BE2C (cell line): ENCODE measurements around the gene PCA3.
"Not testable (repeated sequence)": the region's sequence is repeated elsewhere in the genome, so short reads cannot be mapped to it uniquely, and the experiment has no call there.

ENCODE experiments used
- DNase-seq: peaks from one replicate; pipeline ENCODE4 v3.0.0-alpha.2; 2020
- H3K27me3 ChIP-seq: fragments of 250-450 bp; sonication (Bioruptor Pico); 2 replicates; pipeline ENCODE4 v1.5.1; 2020; ENCODE audit warnings: mild to moderate bottlenecking
- H3K36me3 ChIP-seq: fragments of 250-450 bp; sonication (Bioruptor Pico); 2 replicates; pipeline ENCODE4 v1.5.1; 2020; ENCODE audit warnings: mild to moderate bottlenecking
- H3K4me1 ChIP-seq: fragments of 250-450 bp; sonication (Bioruptor Pico); 2 replicates; pipeline ENCODE4 v1.5.1; 2020
- H3K4me3 ChIP-seq: 2 replicates; pipeline ENCODE4 v1.5.1; 2011; ENCODE audit warnings: low read depth, low read length
- H3K9me3 ChIP-seq: fragments of 250-450 bp; sonication (Bioruptor Pico); 2 replicates; pipeline ENCODE4 v1.5.1; 2020
- TF ChIP-seq, protein P1 (sequence below): IDR thresholded peaks from 2 replicates; pipeline ENCODE4 v1.5.1; 2012; ENCODE audit warnings: mild to moderate bottlenecking, low read depth, low read length

Gene PCA3

DNA sequence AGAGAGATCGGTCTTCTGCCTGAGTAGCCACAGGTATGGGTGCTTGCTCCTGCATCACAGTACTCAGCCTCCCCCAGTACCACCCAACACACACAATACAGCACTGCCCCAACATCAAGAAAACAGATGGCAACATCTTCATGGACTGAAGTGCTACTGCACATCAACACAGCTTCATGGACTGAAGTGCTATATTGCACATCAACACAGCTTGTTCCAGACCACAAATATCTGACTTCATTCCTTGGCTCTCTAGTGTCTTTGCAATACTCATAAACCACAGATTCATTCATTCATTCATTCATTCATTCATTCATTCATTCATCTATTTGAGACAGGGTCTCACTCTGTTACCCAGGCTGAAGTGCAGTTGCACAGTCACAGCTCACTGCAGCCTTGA lies 31.1 kb upstream of the PCA3 start:
- TF ChIP-seq, protein P1, sequence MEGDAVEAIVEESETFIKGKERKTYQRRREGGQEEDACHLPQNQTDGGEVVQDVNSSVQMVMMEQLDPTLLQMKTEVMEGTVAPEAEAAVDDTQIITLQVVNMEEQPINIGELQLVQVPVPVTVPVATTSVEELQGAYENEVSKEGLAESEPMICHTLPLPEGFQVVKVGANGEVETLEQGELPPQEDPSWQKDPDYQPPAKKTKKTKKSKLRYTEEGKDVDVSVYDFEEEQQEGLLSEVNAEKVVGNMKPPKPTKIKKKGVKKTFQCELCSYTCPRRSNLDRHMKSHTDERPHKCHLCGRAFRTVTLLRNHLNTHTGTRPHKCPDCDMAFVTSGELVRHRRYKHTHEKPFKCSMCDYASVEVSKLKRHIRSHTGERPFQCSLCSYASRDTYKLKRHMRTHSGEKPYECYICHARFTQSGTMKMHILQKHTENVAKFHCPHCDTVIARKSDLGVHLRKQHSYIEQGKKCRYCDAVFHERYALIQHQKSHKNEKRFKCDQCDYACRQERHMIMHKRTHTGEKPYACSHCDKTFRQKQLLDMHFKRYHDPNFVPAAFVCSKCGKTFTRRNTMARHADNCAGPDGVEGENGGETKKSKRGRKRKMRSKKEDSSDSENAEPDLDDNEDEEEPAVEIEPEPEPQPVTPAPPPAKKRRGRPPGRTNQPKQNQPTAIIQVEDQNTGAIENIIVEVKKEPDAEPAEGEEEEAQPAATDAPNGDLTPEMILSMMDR = no peak
- no peak for DNase-seq
- Histone ChIP-seq H3K27me3 (no peaks in the 10 kb centered on the region), H3K9me3 (no peaks in the 10 kb centered on the region), H3K36me3 (no peaks in the 10 kb centered on the region), H3K4me3 (no peak overlapping the region), H3K4me1 (no peaks in the 10 kb centered on the region)

DNA sequence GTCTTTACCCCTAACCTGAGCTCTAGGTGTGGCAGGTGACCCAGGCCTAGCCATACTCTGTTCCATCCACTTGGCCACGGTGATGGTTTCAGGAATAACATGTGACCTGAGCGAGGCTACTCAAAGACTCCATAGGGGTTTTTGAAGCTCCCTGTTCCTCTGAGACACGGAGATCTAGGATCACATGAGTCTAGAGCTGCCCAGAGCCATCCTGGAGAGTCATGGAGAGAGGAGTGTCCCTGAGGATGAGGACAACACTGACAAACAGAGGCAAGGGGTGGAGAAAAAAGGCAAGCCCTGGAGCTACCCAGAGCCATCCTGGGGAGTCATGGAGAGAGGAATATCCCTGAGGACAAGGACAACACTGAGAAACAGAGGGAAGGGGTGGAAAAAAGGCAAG lies 29.5 kb upstream of the PCA3 start:
- no peak for DNase-seq
- no peaks in the 10 kb centered on the region for H3K9me3 ChIP-seq
- H3K36me3 ChIP-seq = no peaks in the 10 kb centered on the region; the same call in 1 of the 2 replicates
- H3K4me1 ChIP-seq = no peaks in the 10 kb centered on the region
- no peak overlapping the region for H3K4me3 ChIP-seq
- TF ChIP-seq, protein P1 = no peak
- no peaks in the 10 kb centered on the region for H3K27me3 ChIP-seq

DNA sequence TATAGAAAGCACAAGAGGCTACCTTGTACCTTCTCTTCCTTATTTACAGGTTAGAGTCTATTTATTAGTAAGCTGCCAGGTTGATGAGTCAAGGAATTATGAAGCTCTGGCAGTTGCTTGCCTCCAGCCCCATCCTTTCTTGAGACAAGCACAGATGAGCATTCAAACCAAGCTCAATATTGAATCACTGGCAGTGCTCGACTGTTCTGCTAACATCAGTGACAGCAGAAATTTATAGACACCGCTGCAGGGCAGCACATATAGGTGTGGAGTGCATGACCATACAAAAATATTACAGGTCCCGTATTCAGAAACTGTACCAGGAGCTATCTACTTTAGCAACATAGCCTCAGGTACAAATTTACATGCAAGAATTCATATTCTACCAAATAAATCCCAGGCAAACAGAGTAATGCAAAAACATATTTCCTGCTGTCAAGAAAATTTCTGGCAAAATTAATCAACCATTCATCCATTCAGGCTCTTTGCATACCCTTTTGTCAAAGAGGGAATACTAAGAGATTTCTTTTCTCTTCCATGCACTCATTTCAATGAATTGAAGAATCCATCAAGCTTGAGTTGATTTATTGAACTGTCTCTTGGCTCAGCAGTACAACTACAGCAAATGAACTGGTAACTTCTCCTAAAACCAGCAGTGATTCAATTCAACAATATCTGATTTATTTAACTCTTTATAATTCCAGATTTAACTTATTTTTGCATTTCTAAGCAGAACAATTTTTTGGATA lies 26.9 kb upstream of the PCA3 start:
- Histone ChIP-seq H3K4me3 (no peak overlapping the region), H3K27me3 (no peaks in the 10 kb centered on the region)

DNA sequence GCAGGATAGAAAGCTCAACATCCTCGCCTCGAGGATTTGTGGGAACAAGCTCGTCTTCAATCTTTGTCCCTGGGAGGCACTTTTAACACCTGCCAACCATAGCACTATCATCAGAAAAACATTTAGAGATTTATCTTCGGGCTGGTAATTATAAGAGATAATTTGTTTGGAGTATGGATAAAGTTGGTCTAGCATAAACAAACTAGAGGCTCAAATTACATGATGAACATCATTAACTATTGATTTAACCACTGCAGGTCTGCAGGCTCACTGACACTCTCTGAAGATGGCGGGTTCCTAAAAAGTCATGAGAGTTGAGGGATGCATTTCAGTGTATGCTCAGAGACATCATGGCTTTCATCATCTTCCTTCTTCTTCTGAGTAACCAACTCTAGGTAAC lies 25.8 kb upstream of the PCA3 start:
- Histone ChIP-seq H3K27me3 (no peaks in the 10 kb centered on the region), H3K4me3 (no peak overlapping the region), H3K4me1 (no peaks in the 10 kb centered on the region), H3K9me3 (no peaks in the 10 kb centered on the region), H3K36me3 (no peaks in the 10 kb centered on the region; the same call in 1 of the 2 replicates)
- TF ChIP-seq, protein P1 = no peak
- no peak for DNase-seq

More for the DNA sequence above, 26.9 kb upstream of the PCA3 start:
- DNase-seq = no peak
- no peaks in the 10 kb centered on the region; the same call in 1 of the 2 replicates for H3K36me3 ChIP-seq
- H3K4me1 ChIP-seq = no peaks in the 10 kb centered on the region
- TF ChIP-seq, protein P1 = no peak
- no peaks in the 10 kb centered on the region for H3K9me3 ChIP-seq

DNA sequence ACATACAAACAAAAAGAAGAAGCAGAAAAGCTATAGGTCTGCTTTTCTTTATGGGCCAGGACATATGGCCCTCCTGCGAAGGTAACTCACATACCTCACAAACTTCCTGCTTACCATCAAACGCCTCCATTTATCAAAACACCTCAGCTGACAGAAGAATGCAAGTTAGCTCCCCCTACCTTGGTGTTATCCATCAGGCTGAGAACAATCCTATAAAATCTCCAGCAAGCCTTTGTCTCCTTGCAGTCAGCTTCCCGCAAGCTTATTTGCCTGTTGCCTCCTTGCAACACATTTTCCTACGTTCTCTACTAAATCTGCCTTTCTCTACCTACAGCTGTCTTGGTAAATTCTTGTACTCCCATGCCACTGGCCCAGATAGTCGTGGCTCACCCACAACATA lies 22.7 kb upstream of the PCA3 start:
- no peak for DNase-seq
- Histone ChIP-seq H3K9me3 (no peaks in the 10 kb centered on the region), H3K4me3 (no peak overlapping the region), H3K4me1 (no peaks in the 10 kb centered on the region), H3K27me3 (no peaks in the 10 kb centered on the region), H3K36me3 (no peaks in the 10 kb centered on the region; the same call in 1 of the 2 replicates)
- TF ChIP-seq, protein P1 = no peak

DNA sequence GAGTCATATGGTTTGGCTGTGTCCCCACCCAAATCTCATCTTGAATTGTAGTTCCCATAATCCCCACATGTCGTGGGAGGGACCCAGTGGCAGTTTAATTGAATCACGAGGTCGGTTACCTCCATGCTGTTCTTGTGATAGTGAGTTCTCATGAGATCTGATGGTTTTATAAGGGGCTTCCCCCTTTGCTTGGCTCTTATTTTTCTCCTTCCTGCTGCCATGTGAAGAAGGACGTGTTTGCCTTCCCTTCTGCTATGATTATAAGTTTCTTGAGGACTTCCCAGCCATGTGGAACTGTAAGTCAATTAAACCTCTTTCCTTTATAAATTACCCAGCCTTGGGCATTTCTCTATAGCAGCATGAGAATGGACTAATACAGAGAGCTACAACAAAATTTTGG lies 21.3 kb upstream of the PCA3 start:
- H3K4me1 ChIP-seq, H3K27me3 ChIP-seq, H3K9me3 ChIP-seq, H3K4me3 ChIP-seq, H3K36me3 ChIP-seq, DNase-seq: not testable (repeated sequence)
